SH-SY5Y (cell line): ENCODE data around the gene PLET1.

ENCODE experiments used
- GATA2 ChIP-seq: IDR thresholded peaks from 2 replicates; pipeline ENCODE4 v1.6.1; 2011; ENCODE audit warnings: mild to moderate bottlenecking, low read depth, low read length
- GATA3 ChIP-seq: IDR thresholded peaks from 2 replicates; pipeline ENCODE4 v1.6.1; 2011; ENCODE audit warnings: low read depth, mild to moderate bottlenecking, low read length, moderate library complexity

DNA sequence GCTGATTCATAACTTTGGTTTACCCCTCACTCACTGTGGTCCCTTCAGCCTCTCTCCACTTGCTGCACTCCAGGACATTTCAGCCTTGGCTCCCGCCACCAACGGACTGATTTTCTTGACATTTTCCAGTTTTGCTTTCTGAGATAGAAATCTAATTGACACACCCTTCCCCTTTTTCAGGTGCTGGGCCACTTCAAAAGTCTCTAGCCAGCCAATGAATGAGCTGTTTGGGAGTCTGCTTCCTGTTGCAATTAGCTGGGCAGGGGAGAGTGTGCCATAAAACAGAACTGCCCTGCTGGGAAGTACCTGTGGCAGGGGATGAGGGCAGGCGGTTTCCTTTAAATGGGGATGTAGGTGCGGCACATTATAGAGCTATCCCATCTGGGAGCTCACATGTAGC is 21.1 kb upstream of the PLET1 start:
- no peak for TF ChIP-seq GATA2
- TF ChIP-seq GATA3, result no peak
